Subcutaneous abdominal adipose tissue (tissue), 5 donors: ENCODE data around the gene CNST.

Experiments
- H3K27ac ChIP-seq: one replicate; pipeline ENCODE4 v1.7.0; 2013; ENCODE audit warnings: low read depth, mild to moderate bottlenecking, inconsistent platforms, low read length, moderate library complexity
- H3K27me3 ChIP-seq, 5 donors: one replicate each; pipeline ENCODE4 v1.7.0; 2013; ENCODE audit warnings: low read length in 5 of 5, inconsistent platforms in 1 of 5; ENCODE audit not compliant: control insufficient read depth in 5 of 5, insufficient read depth in 4 of 5
- H3K36me3 ChIP-seq, 5 donors: one replicate each; pipeline ENCODE4 v1.7.0; 2013; ENCODE audit warnings: low read length in 5 of 5; ENCODE audit not compliant: control insufficient read depth in 5 of 5, insufficient read depth in 5 of 5
- H3K4me1 ChIP-seq, 5 donors: one replicate each; pipeline ENCODE4 v1.7.0; 2013; ENCODE audit warnings: low read length in 5 of 5, mild to moderate bottlenecking in 3 of 5, moderate library complexity in 1 of 5; ENCODE audit not compliant: control insufficient read depth in 5 of 5, insufficient read depth in 5 of 5
- H3K4me3 ChIP-seq, 5 donors: one replicate each; pipeline ENCODE4 v1.7.0; 2013; ENCODE audit warnings: low read length in 5 of 5, low read depth in 1 of 5
- H3K9ac ChIP-seq, 5 donors: one replicate each; pipeline ENCODE4 v1.7.0; 2013; ENCODE audit warnings: low read length in 5 of 5, mild to moderate bottlenecking in 4 of 5, moderate library complexity in 3 of 5
- H3K9me3 ChIP-seq, 5 donors: one replicate each; pipeline ENCODE4 v1.7.0; 2013; ENCODE audit warnings: low read length in 5 of 5; ENCODE audit not compliant: control insufficient read depth in 5 of 5
- donor health status: healthy.
- donor health status: healthy.
- donor health status: healthy.
- donor health status: healthy.
- donor health status: healthy.

The CNST gene

DNA sequence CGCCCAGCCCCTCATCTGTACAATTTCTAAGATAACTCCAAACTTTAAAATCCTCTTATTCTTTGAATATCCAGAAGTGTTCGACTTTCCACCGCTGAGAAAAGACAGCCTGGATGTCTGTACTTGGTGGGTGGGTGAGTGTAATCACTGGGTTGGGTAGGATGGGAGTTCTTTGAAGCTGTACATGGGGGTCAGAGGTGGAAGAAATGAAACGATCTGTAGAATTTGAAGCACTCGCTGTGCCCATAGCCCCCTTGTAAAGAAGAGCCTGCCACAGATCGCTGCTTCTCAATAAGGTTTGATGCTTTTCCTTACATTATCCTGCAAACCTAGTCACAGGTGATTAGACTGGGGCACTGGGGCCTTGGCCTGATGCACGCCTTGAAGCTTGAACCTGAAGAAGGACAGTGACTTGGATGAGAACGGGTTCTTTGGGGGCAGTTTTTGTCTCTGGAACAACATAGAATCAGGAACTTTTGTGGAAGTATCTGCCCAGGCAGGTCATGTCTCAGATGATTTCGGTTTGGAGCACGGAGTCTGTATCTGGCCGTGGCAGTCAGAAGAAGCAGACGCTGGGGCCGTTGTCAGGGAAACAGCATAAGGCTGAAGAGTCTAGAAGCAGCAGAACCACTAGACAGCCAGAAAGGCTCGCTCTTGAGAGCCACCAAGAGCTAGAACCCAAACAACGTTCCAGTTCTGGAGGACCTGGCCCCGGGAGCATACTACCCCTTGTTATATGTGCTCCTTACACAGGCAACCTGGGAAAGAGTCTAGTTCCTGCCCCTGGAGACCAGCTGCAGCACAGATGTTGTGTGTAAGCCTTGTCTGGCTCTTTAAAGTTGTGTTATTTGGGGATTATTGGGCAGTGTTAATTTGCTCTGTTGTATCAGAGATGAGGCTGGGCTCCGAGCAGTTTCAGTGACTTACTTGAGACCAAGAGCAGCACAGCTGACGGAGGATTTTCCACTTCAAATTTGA is 112.8 kb downstream of the CNST start:
- Histone ChIP-seq H3K9ac (no peak overlapping the region), H3K4me3 (no peak overlapping the region), H3K36me3 (no peaks in the 10 kb centered on the region), H3K4me1 (peaks cover 2 to 14% (median 10%) of the 10 kb centered on the region in 5 donors), H3K27ac (no peak overlapping the region), H3K27me3 (no peaks in the 10 kb centered on the region), H3K9me3 (no peaks in the 10 kb centered on the region)

DNA sequence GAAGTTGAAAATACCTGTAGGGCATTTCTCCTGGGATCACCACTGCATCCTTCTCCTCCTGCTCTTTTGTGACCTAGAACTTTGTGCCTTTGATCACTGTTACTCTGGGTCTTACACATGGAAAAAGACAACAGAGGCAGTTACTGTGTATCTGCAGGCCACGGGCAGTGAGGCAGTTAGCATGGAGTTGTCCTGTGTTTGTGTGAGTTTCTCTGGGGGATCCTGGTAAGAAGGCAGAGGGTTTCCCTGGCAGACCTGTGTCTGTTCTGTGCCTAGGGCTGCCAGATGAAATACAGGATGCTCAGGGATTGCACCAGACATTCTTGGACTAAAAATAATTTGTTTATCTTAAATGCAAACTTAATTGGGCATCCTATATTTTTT is 113.5 kb downstream of the CNST start:
- no peaks in the 10 kb centered on the region for H3K36me3 ChIP-seq
- H3K4me3 ChIP-seq, result no peak overlapping the region
- no peak overlapping the region for H3K9ac ChIP-seq
- H3K27me3 ChIP-seq, result no peaks in the 10 kb centered on the region
- H3K4me1 ChIP-seq, result peaks cover 2 to 14% (median 10%) of the 10 kb centered on the region in 5 donors
- no peak overlapping the region for H3K27ac ChIP-seq
- no peaks in the 10 kb centered on the region for H3K9me3 ChIP-seq

DNA sequence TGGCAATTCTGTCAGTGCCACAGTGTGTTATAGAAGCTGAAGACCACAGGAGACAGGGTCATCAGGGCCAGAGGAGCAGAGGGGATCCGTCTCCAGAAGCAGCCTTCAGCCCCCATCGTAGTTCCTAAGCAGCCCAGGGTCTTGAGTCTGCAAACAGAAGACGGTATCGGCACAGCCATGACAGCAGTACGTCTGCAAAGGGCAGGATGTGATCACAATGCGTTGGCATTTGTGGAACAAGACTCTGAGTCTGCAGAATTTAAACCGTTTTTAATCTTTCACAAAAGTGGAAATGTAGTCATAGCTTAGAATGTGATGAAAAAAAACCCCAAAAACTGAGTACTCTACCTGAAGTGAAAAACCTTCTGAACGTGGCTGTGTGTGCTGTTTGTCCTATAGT is 113.9 kb downstream of the CNST start:
- Histone ChIP-seq H3K27me3 (no peaks in the 10 kb centered on the region), H3K4me1 (peaks cover 2 to 14% (median 10%) of the 10 kb centered on the region in 5 donors), H3K4me3 (no peak overlapping the region), H3K9me3 (no peaks in the 10 kb centered on the region), H3K27ac (no peak overlapping the region), H3K9ac (no peak overlapping the region), H3K36me3 (no peaks in the 10 kb centered on the region)

DNA sequence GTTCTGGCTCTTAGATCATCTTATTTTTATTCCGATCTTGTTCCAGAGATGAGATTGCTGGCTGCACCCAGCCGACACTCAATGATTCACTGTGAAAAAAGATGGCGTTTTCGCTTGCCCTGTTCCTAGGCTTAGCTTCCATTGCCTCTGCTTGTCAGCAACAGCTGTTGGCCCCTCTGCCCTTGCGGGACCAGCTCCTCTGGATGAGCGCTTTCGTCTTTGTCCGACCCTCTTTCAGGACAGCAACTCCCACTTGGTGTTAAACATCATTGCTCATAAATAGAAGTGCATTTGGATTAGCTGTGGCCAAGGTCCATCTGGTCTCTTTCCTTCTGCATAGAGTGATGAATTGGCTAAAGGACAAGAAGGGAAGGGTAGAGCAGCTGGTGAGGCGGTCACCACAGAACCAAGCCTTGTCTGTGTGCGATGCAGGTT is 114.5 kb downstream of the CNST start:
- Histone ChIP-seq H3K36me3 (no peaks in the 10 kb centered on the region), H3K9ac (no peak overlapping the region), H3K9me3 (no peaks in the 10 kb centered on the region), H3K27ac (no peak overlapping the region), H3K4me3 (no peak overlapping the region), H3K27me3 (no peaks in the 10 kb centered on the region), H3K4me1 (peaks cover 2 to 14% (median 10%) of the 10 kb centered on the region in 5 donors)

DNA sequence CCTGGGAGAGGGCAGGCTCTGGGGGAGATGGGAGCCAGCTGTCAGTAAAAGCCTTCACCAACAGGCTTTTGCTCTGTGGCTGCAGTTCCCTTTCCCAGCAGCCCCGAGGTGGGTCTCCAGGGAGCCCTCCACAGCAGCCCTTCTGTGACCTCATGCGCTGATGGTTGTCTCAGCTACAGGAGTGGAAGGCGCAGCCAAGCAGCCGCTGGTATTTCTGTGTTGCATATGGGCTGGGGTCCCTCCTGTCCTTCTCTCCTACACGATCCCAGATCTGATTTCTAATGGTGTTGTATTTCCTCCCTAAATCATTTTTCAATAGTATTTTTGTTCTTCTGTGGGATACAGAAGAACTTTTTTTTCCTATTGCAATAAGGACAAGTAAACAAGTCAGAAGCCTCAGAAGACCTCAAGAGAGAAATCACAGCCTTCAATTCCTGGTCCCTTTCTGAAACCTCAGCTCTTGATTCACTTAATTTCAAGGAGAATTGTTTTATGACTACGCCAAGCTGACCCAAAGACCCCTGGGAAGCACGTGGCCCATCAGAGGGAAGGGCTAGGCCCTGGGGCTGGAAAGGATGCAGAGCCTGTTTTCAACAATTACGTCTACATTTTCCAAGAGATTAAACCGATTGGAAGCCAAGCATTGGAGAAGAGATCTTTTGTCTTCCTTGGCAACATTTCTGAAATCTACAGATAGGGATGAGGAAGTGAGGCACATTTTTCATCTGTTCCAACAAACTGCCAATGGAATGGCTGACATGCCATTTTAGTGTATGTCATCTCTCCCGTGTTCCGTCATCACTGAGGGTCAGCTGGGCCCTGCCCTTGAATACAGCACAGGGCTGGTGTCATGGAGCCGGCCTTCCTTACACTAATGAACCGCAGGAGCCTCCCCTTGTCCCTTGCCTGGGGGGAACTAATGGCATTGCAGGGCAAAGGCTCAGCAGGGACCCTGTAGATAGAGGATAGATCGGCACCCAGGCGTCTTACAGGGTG is 115.9 kb downstream of the CNST start:
- H3K27me3 ChIP-seq, result no peaks in the 10 kb centered on the region
- H3K4me1 ChIP-seq, result peaks cover 2 to 14% (median 10%) of the 10 kb centered on the region in 5 donors
- H3K36me3 ChIP-seq, result no peaks in the 10 kb centered on the region
- no peaks in the 10 kb centered on the region for H3K9me3 ChIP-seq
- no peak overlapping the region for H3K9ac ChIP-seq
- no peak overlapping the region for H3K4me3 ChIP-seq
- no peak overlapping the region for H3K27ac ChIP-seq

DNA sequence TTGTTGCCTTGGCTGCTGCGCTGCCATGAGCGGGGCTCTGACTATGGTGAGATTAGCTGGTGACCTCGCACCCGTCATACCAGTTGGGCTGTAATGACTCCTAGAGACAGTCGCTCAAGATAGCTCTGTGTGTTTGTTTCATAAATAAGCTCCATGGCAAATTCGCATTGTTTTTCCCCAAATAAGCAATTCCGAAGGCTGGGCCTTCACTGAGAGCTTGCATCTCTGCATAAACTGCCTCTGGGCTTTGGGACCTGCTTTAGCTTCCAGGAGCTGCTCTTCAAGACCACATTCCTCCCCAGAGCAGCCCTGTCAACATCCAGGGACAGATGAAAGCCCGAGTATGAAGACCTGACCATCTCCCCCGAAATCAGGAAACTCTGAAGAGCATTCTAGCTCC is 117.3 kb downstream of the CNST start:
- H3K27me3 ChIP-seq, result no peaks in the 10 kb centered on the region
- H3K9ac ChIP-seq, result no peak overlapping the region
- no peak overlapping the region for H3K27ac ChIP-seq
- peaks cover 2 to 14% (median 10%) of the 10 kb centered on the region in 5 donors for H3K4me1 ChIP-seq
- no peak overlapping the region for H3K4me3 ChIP-seq
- H3K36me3 ChIP-seq, result no peaks in the 10 kb centered on the region
- no peaks in the 10 kb centered on the region for H3K9me3 ChIP-seq

DNA sequence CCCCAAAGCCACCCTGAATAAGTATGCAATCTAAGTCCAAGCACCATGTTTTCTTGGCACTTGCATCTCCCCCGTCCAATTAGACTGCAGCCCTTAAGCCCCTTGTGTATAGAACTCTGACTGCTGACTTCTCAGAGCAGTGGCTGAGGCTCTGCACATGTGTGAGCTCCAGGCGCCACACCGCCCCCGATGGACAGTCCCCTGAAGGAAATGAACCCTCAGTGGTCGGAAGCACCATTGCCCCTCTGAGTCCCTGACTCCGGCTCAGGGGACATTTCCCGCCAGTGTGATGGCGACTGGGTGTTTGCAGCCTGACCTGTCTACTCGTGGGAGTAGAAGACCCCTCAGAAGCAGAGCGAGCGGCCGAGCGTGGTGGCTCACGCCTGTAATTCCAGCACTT is 120.7 kb downstream of the CNST start:
- H3K36me3 ChIP-seq, result no peaks in the 10 kb centered on the region
- no peak overlapping the region for H3K9ac ChIP-seq
- H3K27ac ChIP-seq, result no peak overlapping the region
- peaks cover 2 to 15% (median 12%) of the 10 kb centered on the region in 5 donors for H3K4me1 ChIP-seq
- H3K9me3 ChIP-seq, result no peaks in the 10 kb centered on the region
- no peak overlapping the region for H3K4me3 ChIP-seq
- no peaks in the 10 kb centered on the region for H3K27me3 ChIP-seq

DNA sequence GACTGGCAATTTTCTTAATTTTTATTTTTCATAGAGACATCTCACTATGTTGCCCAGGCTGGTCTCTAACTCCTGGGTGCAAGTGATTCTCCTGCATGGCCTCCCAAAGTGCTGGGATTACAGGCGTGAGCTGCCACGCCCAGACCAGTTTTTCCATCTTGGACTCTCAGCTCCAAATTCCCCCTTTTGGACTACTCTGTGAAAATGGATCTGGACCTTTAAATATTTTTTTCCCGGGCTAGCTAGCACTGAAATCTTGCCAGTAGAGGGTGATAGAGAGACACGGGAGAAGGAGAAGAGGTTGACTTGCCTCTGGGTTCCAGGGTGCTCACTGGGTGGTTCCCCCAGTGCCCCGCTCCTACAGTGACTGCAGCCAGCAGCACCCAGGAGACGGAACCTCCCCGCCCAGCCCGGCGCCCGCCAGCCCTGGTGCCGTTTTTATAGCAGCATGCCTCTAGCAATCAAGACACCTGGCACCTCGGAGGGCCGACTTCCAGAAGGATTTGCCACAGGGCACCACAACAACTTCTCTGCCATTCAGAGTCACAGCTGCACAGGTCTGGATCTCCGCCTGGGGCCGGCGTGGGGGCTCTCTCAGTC is 123.3 kb downstream of the CNST start:
- Histone ChIP-seq H3K9me3 (peaks cover 0 to 2% (median 0%) of the 10 kb centered on the region in 5 donors), H3K9ac (peak overlapping the region in 2 of 5 donors; percentile 13 to 35), H3K27me3 (no peaks in the 10 kb centered on the region), H3K4me3 (peak overlapping the region in 3 of 5 donors; percentile 39 to 55 (median 47)), H3K4me1 (peaks cover 0 to 13% (median 9%) of the 10 kb centered on the region in 5 donors), H3K36me3 (no peaks in the 10 kb centered on the region), H3K27ac (no peak overlapping the region)

DNA sequence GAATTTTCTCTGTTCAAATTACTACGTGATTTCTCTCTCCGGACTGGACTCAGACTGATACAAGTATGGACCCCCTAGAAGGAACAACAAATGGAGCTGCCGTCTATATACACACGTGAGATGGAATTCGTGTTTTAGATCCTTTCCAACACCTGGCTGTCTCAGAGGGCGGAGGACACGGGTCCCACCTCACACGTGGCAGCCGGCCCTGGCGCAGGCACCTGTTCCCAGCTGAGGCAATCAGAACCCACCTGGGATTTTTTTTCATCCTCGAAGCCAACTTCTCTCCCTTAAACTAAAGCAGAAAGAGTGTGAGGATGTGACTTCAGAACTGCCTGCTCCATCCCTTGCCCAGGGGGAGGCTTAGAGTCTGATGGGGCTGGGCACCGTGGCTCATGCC is 123.8 kb downstream of the CNST start:
- Histone ChIP-seq H3K9me3 (peaks cover 0 to 3% (median 0%) of the 10 kb centered on the region in 5 donors), H3K36me3 (no peaks in the 10 kb centered on the region), H3K27ac (no peak overlapping the region), H3K4me1 (peaks cover 0 to 13% (median 9%) of the 10 kb centered on the region in 5 donors), H3K4me3 (peak overlapping the region in 2 of 5 donors; percentile 39 to 55), H3K9ac (peak overlapping the region in 1 of 5 donors; percentile 13), H3K27me3 (no peaks in the 10 kb centered on the region)
